Smooth muscle cell (in vitro differentiated cells): ENCODE measurements around the gene AUTS2. TPM values are rescaled to one million over a fixed set of nuclear protein-coding genes. Genes with fewer than 3 reads are reported as not detected.
"Not testable (repeated sequence)": the region's sequence is repeated elsewhere in the genome, so short reads cannot be mapped to it uniquely, and the experiment has no call there.

Experiments used
- DNase-seq: peaks from one replicate; lab custom pipeline; 2025; ENCODE audit not compliant: unreplicated experiment; lab: John Stamatoyannopoulos, UW
- H2AFZ ChIP-seq: fragments of 200-600 bp; sonication (generic); 2 replicates; pipeline ENCODE4 v1.6.0; 2016; ENCODE audit warnings: antibody characterized with exemption, low read depth, mild to moderate bottlenecking
- H3F3A ChIP-seq: fragments of 200-600 bp; sonication (generic); 2 replicates; pipeline ENCODE4 v1.6.0; 2017; ENCODE audit warnings: antibody characterized with exemption, low read depth
- H3K27ac ChIP-seq: fragments of 200-600 bp; sonication (generic); 2 replicates; pipeline ENCODE4 v1.5.1; 2016; ENCODE audit warnings: low read depth, mild to moderate bottlenecking
- H3K27me3 ChIP-seq: fragments of 200-600 bp; sonication (generic); 2 replicates; pipeline ENCODE4 v1.6.1; 2016; ENCODE audit warnings: low read depth, mild to moderate bottlenecking
- H3K36me3 ChIP-seq: fragments of 200-600 bp; sonication (generic); 2 replicates; pipeline ENCODE4 v1.5.1; 2016; ENCODE audit warnings: low read depth
- H3K4me1 ChIP-seq: fragments of 200-600 bp; sonication (generic); 2 replicates; pipeline ENCODE4 v1.5.1; 2016; ENCODE audit warnings: low read depth
- H3K4me2 ChIP-seq: fragments of 200-600 bp; sonication (generic); 2 replicates; pipeline ENCODE4 v1.6.0; 2016; ENCODE audit warnings: mild to moderate bottlenecking
- H3K4me3 ChIP-seq: fragments of 200-600 bp; sonication (generic); 2 replicates; pipeline ENCODE4 v1.5.1; 2016; ENCODE audit warnings: mild to moderate bottlenecking
- H3K79me2 ChIP-seq: fragments of 200-600 bp; sonication (generic); 2 replicates; pipeline ENCODE4 v1.6.0; 2016; ENCODE audit warnings: low read depth, mild to moderate bottlenecking
- H3K9ac ChIP-seq: fragments of 200-600 bp; sonication (generic); 2 replicates; pipeline ENCODE4 v1.6.0; 2016; ENCODE audit warnings: low read depth
- H3K9me3 ChIP-seq: fragments of 200-600 bp; sonication (generic); replicated peaks from 2 replicates; pipeline ENCODE4 v1.5.1; 2016; ENCODE audit warnings: low read depth
- H4K20me1 ChIP-seq: fragments of 200-600 bp; sonication (generic); 2 replicates; pipeline ENCODE4 v1.6.0; 2016; ENCODE audit warnings: low read depth
- CTCF ChIP-seq: fragments of 200-600 bp; sonication (generic); IDR thresholded peaks from 2 replicates; pipeline ENCODE4 v1.5.1; 2017; ENCODE audit warnings: borderline replicate concordance, mild to moderate bottlenecking, antibody characterized with exemption; ENCODE audit not compliant: insufficient read depth, poor library complexity, severe bottlenecking
- WGBS: methylation state at CpG from one replicate; pipeline ENCODE4 v1.1.7; 2016; ENCODE audit warnings: low lambda C conversion rate; 5-methylcytosine and 5-hydroxymethylcytosine counted together
- polyA plus RNA-seq: library from polyadenylated mRNA; unstranded; fragments of >200 nt; fragmentation: Nextera tagmentation; extraction: Ambion mirVana; gene quantifications from 2 replicates; pipeline ENCODE4 v1.2.1, GENCODE V29; 2016
- total RNA-seq: library from RNA; depleted of rRNA; stranded (reverse); fragments of >200 nt; gene quantifications from 2 replicates; pipeline ENCODE4 v1.2.3, GENCODE V29; 2014

Gene AUTS2
- total and polyA plus RNA-seq, 2 experiments from 2014 or later: 6.5 to 8.6 TPM

GRCh38 chr7:70271617-70272081 lies 673.4 kb downstream of the AUTS2 start:
- TF ChIP-seq CTCF: no peak
- Histone ChIP-seq H3K79me2 (no peaks in the 10 kb centered on the region), H3K4me1 (peaks cover 14% of the 10 kb centered on the region), H4K20me1 (no peaks in the 10 kb centered on the region), H3K4me3 (no peak overlapping the region), H3K27me3 (peaks cover 30% of the 10 kb centered on the region), H3K4me2 (no peak overlapping the region), H3F3A (no peaks in the 10 kb centered on the region), H3K9ac (no peak overlapping the region), H3K36me3 (no peaks in the 10 kb centered on the region), H3K27ac (no peak overlapping the region), H2AFZ (no peak overlapping the region), H3K9me3 (no peaks in the 10 kb centered on the region)
- WGBS: 51% methylated on average over 8 of the region's 8 CpGs
- DNase-seq: no peak

- DNase-seq, H2AFZ ChIP-seq, H3K4me2 ChIP-seq, H3K79me2 ChIP-seq, H3K27me3 ChIP-seq, H3K27ac ChIP-seq, H4K20me1 ChIP-seq, H3F3A ChIP-seq, H3K9me3 ChIP-seq, H3K4me1 ChIP-seq, H3K4me3 ChIP-seq, H3K36me3 ChIP-seq, H3K9ac ChIP-seq: not testable (repeated sequence)
- 56% methylated on average over 3 of the region's 3 CpGs for WGBS
Observed at GRCh38 chr7:70275570-70275969, 677.3 kb downstream of the AUTS2 start.

DNA sequence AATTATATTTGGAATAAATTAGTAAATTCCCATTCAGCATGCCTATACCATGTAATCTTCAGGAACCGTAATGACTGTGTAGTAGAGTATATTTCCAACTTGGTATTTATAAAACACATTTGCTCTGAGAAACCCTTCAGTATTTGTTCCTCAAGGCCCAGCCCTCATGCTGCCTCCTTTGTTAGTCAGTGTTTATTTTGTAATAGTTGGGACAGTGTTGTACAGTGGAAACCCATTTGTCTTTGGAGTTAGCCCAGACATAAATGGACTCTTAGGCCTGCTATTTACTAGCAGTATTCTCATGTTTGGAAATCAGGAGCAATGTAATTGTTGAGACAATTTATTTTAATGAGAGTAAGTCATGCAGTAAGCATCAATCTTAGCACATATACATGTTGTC lies 686.9 kb downstream of the AUTS2 start:
- WGBS: 92% methylated on average over 1 of the region's 1 CpG
- Histone ChIP-seq H3K4me2 (no peak overlapping the region), H3K27me3 (no peaks in the 10 kb centered on the region), H3K79me2 (no peaks in the 10 kb centered on the region), H2AFZ (no peak overlapping the region), H3K9me3 (no peaks in the 10 kb centered on the region), H3K4me3 (no peak overlapping the region), H3K9ac (no peak overlapping the region), H3K36me3 (no peaks in the 10 kb centered on the region), H3F3A (no peaks in the 10 kb centered on the region), H4K20me1 (no peaks in the 10 kb centered on the region), H3K4me1 (no peaks in the 10 kb centered on the region), H3K27ac (no peak overlapping the region)
- no peak for DNase-seq
- TF ChIP-seq CTCF: no peak

- TF ChIP-seq CTCF: no peak
- Histone ChIP-seq H3K79me2 (no peaks in the 10 kb centered on the region), H3K9me3 (no peaks in the 10 kb centered on the region), H3K27ac (no peak overlapping the region), H3K36me3 (no peaks in the 10 kb centered on the region), H3K4me3 (no peak overlapping the region), H2AFZ (no peak overlapping the region), H4K20me1 (no peaks in the 10 kb centered on the region), H3K4me1 (no peaks in the 10 kb centered on the region), H3K9ac (no peak overlapping the region), H3K4me2 (no peak overlapping the region), H3F3A (no peaks in the 10 kb centered on the region), H3K27me3 (no peaks in the 10 kb centered on the region)
- 87% methylated on average over 3 of the region's 3 CpGs for WGBS
- no peak for DNase-seq
Observed at GRCh38 chr7:70285854-70286253, 687.6 kb downstream of the AUTS2 start.
